Mucosa of gallbladder (tissue), 1 donor: ENCODE measurements around the gene GPHA2. TPM values are rescaled to one million over a fixed set of nuclear protein-coding genes. Genes with fewer than 3 reads are reported as not detected.
"Not testable (repeated sequence)": the region's sequence is repeated elsewhere in the genome, so short reads cannot be mapped to it uniquely, and the experiment has no call there.

Experiments used
- DNase-seq: peaks from one replicate; pipeline ENCODE4 v3.0.0-alpha.2; 2020; ENCODE audit warnings: low spot score
- total RNA-seq: library from RNA; stranded (reverse); gene quantifications from one replicate; pipeline ENCODE4 v1.2.1, GENCODE V29; 2021
- donor health status: DM: no; HTN: no; CAD: no.

GPHA2 gene, protein sequence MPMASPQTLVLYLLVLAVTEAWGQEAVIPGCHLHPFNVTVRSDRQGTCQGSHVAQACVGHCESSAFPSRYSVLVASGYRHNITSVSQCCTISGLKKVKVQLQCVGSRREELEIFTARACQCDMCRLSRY
- total RNA-seq, result 1.3 TPM

DNA sequence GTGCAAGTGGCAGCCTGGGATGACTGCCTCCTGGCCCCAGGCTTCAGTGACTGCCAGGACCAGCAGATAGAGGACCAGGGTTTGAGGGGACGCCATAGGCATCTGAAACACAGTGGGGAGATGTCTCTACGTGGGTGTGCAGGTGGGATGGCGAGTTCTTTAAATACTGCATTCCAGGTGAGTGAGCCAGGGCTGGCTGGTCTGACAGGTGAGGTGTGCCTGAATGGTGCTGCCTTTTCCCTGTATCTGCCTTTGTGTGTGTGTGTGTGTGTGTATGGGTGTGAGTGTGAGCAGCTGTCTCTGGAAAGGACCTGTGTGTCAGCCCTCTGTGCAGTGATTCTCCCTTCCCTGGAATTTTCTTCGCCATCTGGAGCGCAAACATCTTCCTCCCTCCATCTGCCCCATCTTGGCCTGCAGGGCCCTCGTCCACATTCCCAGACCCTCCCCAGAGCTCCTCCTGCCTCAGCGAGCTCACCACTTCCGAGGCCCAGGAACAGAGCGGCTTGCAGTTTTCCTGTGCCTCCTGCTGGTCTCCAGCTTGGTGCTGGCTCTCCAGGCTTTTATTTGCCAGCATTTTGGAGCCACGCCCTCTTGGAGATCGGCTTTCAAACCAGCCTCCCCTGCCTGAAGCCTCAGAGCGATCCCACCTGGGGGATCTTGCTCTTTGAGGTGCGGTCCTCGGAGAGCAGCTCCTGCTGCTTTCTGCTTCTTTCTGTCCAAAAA, at the start of gene GPHA2:
Gene GPHA2, minus strand, starts transcription at position 535 of the 723 bp plus-strand sequence. Its CDS starts 433 bp downstream, at position 102.
- DNase-seq, result no peak

- not testable (repeated sequence) for DNase-seq
Observed at GRCh38 chr11:64983339-64983738, 47.6 kb upstream of the GPHA2 start.

DNA sequence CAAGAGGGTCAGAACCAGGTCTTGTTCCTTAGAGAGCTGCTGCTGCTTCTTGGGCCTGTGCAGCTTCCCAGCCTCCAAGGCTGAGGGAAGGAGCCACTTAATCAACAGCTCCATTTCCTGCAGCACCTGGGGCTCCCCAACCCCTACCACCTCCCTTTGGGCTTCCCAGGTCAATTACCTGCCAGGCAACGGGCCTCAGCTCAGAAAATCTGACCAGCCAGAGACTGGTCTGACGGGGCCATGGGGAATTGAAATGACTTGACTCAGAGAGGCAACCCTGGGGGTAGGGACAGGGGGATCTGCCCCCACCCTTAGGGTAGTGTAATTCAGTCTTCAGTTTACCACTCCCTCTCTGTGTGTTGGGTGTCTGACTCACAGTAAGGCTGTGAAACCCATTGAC, 41.0 kb upstream of the GPHA2 start:
- no peak for DNase-seq

DNA sequence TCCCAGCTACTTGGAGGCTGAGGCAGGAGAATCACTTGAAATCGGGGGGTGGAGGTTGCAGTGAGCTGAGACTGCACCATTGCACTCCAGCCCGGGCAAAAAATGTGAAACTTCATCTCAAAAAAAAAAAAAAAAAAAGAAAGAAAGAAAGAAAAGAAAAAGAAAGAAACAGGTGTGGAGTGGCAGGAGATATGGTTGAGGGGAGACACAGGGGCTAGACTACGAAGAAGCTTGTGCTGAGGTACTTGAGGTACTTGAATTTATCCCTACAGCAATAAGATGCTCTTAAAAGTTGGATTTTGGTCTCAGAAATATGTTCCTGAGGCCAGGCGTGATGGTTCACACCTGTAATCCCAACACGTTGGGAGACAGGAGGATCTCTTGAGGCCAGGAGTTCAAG, 38.4 kb upstream of the GPHA2 start:
- no peak for DNase-seq

- DNase-seq, result peak; percentile 91
Observed at GRCh38 chr11:64971421-64972233, 35.9 kb upstream of the GPHA2 start, which contains the start of gene MAJIN. Gene MAJIN, minus strand, starts transcription at chr11:64972108. Its CDS starts 12,703 bp downstream, at chr11:64959405.

GRCh38 chr11:64970731-64971151, 35.0 kb upstream of the GPHA2 start:
- DNase-seq, result peak; percentile 11

- no peak for DNase-seq
Observed at GRCh38 chr11:64969209-64969608, 33.5 kb upstream of the GPHA2 start.

DNA sequence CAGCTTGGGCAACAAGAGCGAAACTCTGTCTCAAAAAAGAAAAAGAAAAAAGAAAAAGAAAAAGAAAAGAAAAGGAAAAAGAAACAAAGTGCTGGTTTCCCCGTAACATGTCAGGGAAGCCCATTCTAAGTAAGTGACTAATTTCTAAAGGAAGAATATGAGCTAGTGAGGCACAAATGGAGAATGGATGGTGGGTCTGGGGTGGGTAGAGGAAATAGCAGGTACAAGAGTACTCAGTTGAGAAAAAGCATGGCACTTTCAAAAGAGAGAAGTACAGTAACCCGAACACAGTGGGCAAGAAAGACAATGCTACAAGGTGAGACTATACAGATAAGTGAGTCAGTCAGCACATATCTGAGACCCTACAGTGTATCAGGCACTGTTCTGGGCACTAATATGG, 31.7 kb upstream of the GPHA2 start:
- DNase-seq, result no peak

DNA sequence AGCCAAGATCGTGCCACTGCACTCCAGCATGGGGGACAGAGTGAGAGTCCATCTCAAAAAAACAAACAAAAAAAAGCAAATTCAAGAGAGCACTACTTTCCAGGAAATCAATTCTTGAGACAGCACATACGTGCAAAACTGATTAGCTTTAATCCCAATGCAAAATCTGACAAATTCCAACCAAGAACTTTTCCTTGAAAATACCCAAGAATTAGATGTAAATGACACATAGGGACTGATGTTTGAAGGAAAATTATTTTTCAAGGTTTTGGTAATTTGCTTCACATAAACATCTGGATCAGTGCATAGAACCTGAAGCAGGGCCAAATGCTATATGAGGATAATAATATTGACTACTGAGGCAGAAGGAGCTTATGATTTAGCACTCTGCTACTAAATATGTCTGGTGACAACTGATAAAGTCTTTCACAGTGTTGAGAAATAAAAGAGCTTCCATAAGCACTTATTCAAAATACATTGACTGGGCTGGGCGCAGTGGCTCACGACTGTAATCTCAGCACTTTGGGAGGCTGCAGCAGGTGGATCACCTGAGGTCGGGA, 27.5 kb upstream of the GPHA2 start:
- DNase-seq, result no peak

DNA sequence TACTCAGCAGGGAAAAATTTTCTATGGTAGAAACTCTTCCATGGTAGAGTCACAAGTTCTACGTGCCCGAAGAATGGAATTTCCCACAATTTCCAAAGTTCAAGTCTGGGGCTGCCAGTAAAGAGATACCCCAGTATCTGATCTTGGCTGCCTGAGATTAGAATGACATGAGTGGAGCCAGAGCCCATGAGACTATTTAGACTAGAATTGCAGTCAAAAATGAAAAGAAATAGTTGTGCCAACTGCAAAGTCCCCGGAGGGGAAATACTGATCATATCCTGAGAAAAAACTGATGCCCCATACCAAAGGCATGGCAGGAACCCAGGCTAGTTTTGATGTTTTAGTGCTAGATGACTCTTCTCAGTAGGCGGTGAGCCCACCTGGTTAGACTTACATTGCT, 25.0 kb upstream of the GPHA2 start:
- peak; percentile 17 for DNase-seq

GRCh38 chr11:64959498-64959897, 23.8 kb upstream of the GPHA2 start:
- no peak for DNase-seq

DNA sequence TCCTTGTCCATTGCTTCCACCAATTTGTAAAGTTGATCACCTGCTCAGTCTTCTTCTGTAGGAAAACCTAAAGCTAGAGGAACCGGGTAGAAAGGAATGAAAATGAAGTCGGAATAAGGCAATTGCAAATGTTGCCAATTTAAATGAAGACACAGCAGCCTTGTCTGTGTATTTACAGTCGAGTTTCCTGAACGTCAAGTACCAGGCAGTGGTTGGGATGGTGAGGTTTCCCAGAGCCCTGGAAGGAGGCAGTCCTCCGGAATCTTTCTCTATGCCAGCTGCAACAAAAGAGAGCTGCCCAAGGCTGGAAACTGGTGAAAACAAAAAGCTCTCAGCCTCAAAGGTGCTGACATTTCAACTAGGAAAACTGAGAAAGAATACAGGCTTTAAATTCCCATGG, 18.5 kb upstream of the GPHA2 start:
- peak; percentile 30 for DNase-seq

DNA sequence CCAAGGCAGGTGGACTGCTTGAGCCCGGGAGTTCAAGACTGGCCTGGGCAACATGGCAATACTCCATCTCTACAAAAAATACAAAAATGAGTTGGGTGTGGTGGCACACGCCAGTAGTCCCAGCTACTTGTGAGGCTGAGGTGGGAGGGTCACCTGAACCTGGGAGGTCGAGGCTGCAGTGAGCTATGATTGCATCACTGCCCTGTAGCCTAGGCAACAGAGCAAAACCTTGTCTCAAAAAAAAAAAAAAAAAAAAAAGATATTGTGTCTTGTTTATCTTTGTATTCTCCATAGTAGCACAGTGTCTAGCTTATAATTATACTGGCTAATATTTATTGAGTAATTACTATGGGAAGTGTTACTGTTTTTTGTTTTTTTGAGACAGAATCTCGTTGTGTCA, 15.8 kb upstream of the GPHA2 start:
- DNase-seq, result no peak

GRCh38 chr11:64947208-64947814, 11.6 kb upstream of the GPHA2 start:
- no peak for DNase-seq

DNA sequence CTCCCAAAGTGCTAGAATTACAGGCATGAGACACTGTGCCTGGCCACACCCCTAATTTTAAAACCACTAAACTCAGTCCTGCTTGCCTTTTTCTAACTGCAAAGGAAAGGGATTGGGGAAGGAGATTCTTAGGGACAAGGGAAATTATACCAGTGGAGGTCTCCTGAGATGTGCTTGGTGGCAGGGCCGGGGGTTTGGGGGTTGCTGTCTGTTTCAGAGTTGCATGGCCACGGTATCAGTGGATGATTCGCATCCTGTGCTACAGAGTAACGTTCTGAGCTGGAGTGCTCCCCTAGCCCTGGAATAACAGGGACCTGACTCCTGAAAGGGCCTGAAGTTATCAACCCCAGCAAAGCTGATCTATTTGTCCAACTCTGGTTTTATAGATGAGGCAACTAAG, 846 bp upstream of the GPHA2 start:
- DNase-seq, result no peak

GRCh38 chr11:64934682-64935358, 873 bp downstream of the GPHA2 start:
- DNase-seq, result no peak

- no peak for DNase-seq
Observed at GRCh38 chr11:64933935-64934681, 1.6 kb downstream of the GPHA2 start.

DNA sequence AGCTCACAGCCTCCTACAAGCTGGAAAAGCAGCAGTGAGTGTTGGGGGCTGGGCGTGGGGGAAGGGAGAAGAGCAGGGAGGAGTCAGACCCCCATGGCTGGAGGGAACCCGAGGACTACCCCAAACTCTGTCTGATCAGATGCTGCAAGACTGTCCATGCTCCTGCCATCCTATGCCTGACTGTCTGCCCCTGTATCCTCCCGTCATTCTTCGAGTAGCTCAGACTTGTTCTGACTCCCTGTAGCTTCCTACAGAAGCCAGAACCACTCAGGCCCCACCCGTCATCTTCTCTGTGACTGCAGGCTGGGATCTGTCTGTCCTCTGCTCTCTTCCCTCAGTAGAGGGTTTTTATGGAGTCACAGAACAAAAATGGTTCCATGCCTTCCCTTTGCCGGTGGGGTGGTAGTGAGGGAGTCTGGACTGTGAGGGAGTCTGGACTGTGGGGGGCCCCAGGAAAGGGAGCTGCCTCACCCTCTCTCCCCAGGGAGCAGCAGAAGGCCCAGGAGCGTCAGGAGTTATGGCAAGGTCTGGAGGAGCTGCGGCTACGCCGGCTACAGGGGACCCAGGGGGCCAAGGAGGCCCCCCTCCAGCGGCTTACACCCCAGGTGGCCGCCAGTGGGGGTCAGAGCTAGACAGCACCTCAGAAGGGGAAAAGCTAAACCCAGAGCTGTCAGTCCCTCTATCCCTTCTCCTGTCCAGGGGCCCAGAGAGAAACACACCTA, 2.3 kb downstream of the GPHA2 start:
- no peak for DNase-seq

DNA sequence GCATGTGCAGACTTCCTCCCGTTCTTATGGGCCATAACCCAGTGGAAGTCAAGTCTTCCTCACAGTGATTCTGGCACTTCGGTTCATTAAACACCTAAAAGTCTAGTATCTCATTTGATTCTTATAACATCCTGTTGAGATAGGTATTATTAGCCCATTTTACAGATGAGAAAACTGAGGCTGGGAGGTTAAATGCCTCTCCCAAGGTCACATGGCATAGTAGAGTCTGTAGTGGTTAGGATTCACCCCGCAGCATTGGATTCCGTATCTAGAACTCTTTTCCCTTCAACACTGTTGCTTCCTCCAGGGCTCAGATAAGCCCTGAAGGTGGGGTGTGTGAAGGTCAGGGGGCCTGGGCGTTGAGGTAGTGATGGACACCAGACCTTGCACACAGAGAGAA, 3.4 kb downstream of the GPHA2 start:
- no peak for DNase-seq

GRCh38 chr11:64931290-64931689, 4.4 kb downstream of the GPHA2 start:
- no peak for DNase-seq
